ENCODE data around the gene KDM4C. TPM values are rescaled to one million over a fixed set of nuclear protein-coding genes. Genes with fewer than 3 reads are reported as not detected.
A peak's percentile ranks its signal among the peaks of the same experiment; 100 is the strongest.
"Not testable (repeated sequence)": the region's sequence is repeated elsewhere in the genome, so short reads cannot be mapped to it uniquely, and the experiment has no call there.

Gene KDM4C
- total RNA-seq, 1 experiment from 2014 or later = 16.8 TPM

DNA sequence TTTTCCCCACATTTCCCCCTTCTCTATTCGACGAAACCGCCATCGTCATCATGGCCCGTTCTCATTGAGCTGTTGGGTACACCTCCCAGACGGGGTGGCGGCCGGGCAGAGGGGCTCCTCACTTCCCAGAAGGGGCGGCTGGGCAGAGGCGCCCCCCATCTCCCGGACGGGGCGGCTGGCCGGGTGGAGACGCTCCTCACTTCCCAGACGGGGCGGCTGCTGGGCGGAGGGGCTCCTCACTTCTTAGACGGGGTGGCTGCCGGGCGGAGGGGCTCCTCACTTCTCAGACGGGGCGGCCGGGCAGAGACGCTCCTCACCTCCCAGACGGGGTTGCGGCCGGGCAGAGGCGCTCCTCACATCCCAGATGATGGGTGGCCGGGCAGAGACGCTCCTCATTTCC is 191.1 kb downstream of the KDM4C start:
- H3K36me3 ChIP-seq (ENCODE audit: control insufficient read depth in 1 of 2, insufficient read depth in 2 of 2, low read length in 2 of 2); H3K4me2 ChIP-seq (ENCODE audit: low read length); CTCF ChIA-PET; POLR2A ChIA-PET; H4K20me1 ChIP-seq (ENCODE audit: insufficient read depth); ATAC-seq; H3K9ac ChIP-seq (ENCODE audit: low read length); intact Hi-C loops (cut with micrococcal nuclease); RAD21 ChIA-PET (ENCODE audit: low non-redundant PET in 1 of 2, low total read pairs in 2 of 2, uncharacterized antibody in 2 of 2, unreplicated experiment in 2 of 2); H3K9me3 ChIP-seq (ENCODE audit: control insufficient read depth in 1 of 2, insufficient read depth in 1 of 2, low read depth in 1 of 2, low read length in 2 of 2); H3K79me2 ChIP-seq (ENCODE audit: insufficient read depth, low read length); H2AFZ ChIP-seq (ENCODE audit: low read depth, low read length, poor library complexity, severe bottlenecking); H3K9me2 ChIP-seq (ENCODE audit: insufficient read depth); H3K27me3 ChIP-seq (ENCODE audit: insufficient read depth, low read length); BruUV-seq (replicated peaks); H3K4me3 ChIP-seq (replicated peaks in 1 of 2; ENCODE audit: low read depth in 1 of 2, low read length in 2 of 2); DNase-seq (ENCODE audit: low read depth, low spot score); H3K27ac ChIP-seq (ENCODE audit: low read depth, low read length): not testable (repeated sequence)
- H3K4me1 ChIP-seq (ENCODE audit: control insufficient read depth in 1 of 2, insufficient read depth in 2 of 2, low read length in 2 of 2) = peaks cover 14 to 15% of the 10 kb centered on the region in 2 experiments

DNA sequence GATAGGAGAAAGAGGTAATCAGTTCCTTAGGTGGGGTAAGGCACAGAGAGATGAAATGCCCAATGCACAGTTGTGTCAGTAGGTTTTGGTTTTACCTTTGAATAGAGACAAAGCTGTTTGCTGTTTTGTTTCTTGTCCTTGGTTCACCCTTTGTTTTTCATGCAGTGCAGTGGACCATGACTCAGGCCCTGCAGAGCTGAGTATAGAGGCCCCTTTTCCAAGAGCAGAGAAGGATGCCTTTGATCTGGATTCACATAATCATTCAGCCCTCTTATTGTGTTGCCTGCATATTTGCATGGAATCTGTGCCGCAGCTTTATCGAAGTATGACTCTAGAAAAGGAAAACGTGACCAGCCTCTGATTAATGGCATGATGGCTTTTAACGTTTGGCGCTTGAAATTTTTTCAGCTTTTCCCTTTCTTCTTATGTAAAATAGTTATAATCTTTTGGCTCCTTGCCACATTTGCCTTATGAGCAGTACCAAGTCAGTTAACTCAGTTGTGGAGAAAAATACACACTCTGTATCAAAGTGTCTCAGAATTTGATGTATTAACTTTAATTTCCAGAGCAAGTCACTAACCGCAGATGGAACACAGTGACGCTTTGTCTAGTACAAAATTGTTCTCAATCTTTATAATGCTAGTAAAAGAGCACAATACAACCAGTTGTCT is 197.6 kb downstream of the KDM4C start:
- no peaks in the 10 kb centered on the region for H3K79me2 ChIP-seq (ENCODE audit: insufficient read depth, low read length)
- no peaks in the 10 kb centered on the region for H4K20me1 ChIP-seq (ENCODE audit: insufficient read depth)
- ChIA-PET RAD21 (ENCODE audit: low non-redundant PET in 1 of 2, low total read pairs in 2 of 2, uncharacterized antibody in 2 of 2, unreplicated experiment in 2 of 2) (no interaction called here), POLR2A (no interaction called here), CTCF (no interaction called here)
- H3K4me1 ChIP-seq (ENCODE audit: control insufficient read depth in 1 of 2, insufficient read depth in 2 of 2, low read length in 2 of 2) = peaks cover 12 to 16% of the 10 kb centered on the region in 2 experiments
- no TSS peak for BruUV-seq (replicated peaks)
- H3K9me2 ChIP-seq (ENCODE audit: insufficient read depth) = no peaks in the 10 kb centered on the region
- H3K9me3 ChIP-seq (ENCODE audit: control insufficient read depth in 1 of 2, insufficient read depth in 1 of 2, low read depth in 1 of 2, low read length in 2 of 2) = no peaks in the 10 kb centered on the region
- intact Hi-C loops (cut with micrococcal nuclease) = no loop called here
- DNase-seq (ENCODE audit: low read depth, low spot score) (no peak), ATAC-seq (peak; percentile 89)
- H3K36me3 ChIP-seq (ENCODE audit: control insufficient read depth in 1 of 2, insufficient read depth in 2 of 2, low read length in 2 of 2) = no peaks in the 10 kb centered on the region
- H2AFZ ChIP-seq (ENCODE audit: low read depth, low read length, poor library complexity, severe bottlenecking) = no peak overlapping the region
- TF ChIP-seq TCF7L2 (IDR thresholded peaks at IDR 0.05; ENCODE audit: borderline replicate concordance, extremely low read depth, insufficient read depth, insufficient read length) (peak; percentile 95), ZNF274 (IDR thresholded peaks at IDR 0.05; ENCODE audit: low read depth, low read length) (no peak)
- H3K27ac ChIP-seq (ENCODE audit: low read depth, low read length) = peak overlapping the region; percentile 51
- H3K4me3 ChIP-seq (replicated peaks in 1 of 2; ENCODE audit: low read depth in 1 of 2, low read length in 2 of 2) = no peak overlapping the region
- no peak overlapping the region for H3K9ac ChIP-seq (ENCODE audit: low read length)
- H3K4me2 ChIP-seq (ENCODE audit: low read length) = peak overlapping the region; percentile 46
- no peaks in the 10 kb centered on the region for H3K27me3 ChIP-seq (ENCODE audit: insufficient read depth, low read length)
